NCI-H82 treated with DMSO at 0.1 percent for 48 hours (cell line): ENCODE results near the gene MARCHF6.
"Not testable (repeated sequence)": the region's sequence is repeated elsewhere in the genome, so short reads cannot be mapped to it uniquely, and the experiment has no call there.

Experiments
- DNase-seq: peaks from one replicate; lab custom pipeline; 2025; ENCODE audit not compliant: unreplicated experiment; lab: John Stamatoyannopoulos, UW

Gene MARCHF6

GRCh38 chr5:10353241-10354047 lies at the start of gene MARCHF6:
Gene MARCHF6 (plus strand): TSS chr5:10353695. CDS start chr5:10353899, 204 bp downstream.
- DNase-seq, result peak; percentile 68

GRCh38 chr5:10303699-10304170 lies 49.8 kb upstream of the MARCHF6 start:
- DNase-seq, result no peak

DNA sequence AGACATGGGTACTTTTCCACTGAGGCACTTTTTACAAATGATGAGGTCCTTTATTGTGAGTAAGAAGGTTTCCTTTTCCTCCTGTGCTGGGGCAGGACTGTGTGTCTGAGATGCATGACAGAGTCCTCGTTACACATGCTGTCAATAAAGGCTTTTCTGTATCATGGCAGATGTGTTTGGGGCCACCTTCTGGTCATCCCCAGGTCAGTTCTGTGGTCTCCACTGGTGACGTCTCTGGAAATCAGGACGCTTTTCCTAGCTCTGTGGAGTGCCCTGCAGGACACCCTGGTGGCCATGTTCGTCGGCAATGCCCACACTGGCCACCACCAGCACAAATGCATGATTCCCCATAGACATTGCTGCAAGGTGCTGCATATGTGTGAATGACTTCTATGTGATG lies 48.6 kb upstream of the MARCHF6 start:
- DNase-seq, result no peak

DNA sequence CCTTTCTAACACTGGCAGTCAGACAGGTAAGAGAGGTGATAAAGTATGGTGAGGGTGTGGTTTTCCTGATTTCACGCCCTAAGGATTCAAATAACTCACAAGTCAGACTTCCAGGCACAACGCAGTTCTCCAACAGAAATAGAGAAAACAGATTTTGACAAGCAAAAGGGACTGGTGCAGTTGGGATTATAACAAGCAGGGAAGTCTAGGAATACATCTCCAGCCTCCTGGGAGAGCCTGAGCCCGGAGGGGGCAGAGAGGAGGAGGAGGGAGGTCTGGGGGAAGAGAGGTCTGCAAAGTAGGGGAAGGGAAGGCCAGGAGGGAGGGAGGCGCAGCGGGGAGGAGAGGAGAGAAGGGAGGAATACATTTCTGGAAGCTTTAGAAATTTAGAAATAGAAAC lies 47.4 kb upstream of the MARCHF6 start:
- DNase-seq, result no peak

DNA sequence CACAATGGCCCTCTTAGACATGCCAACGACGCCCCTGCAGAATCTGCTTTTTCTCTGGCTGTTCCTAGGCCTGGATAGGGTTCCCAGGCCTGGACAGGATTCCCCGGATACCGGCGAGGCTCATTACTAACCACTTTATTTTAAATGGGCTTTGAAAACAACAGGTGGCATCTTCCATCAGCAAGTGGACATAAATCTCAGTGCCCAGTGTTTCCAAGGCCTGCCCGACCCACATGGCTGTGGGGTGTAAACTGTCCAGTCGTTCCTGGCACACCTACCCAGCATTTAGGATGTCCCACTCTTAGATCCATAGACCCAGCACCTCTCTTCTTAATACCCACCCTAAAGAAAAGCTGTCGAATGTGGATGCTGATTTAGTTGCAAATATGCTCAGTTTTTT lies 46.7 kb upstream of the MARCHF6 start:
- DNase-seq, result no peak

DNA sequence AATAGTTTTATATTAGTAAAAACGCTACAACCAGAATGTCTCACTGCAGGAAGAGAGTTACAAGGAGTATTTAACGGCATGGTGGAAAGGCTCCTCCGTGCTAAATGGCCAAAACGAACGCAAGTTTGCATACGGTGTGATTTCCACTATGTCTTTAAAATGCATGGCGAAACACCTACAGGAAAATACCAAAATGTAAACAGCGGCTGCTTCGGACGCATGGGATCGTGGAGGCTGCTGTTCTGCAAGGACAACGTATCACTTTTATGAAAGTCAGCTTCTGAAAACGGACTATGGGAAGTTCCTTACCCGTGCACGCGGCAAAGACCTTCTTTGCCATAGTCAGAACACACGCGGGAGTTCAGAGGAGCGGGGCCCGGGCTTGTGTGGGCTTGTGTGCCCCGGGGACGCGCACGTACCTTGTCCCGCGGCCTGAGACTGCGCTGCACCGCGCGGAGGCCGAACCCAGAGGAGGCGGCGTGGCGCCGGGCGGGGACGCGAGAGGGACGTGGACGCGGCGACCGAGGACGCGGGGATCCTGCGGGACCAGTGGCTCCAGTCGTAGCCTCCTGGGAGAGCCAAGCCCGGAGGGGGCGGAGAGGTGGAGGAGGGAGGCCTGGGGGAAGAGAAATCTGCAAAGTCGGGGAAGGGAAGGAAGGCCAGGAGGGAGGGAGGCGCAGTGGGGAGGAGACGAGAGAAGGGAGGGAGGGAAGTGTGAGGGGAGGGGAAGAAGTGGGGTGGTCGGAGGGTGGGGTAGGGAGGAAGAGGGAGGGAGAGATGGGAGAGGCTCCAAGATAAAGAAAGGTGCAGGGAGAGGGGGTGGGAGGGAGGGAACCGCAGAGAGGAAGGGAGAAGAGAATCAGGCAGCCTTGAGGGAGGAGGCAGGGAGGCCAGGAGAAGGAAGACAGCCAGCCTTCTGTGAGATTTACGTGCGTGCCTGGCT lies 46.0 kb upstream of the MARCHF6 start, which contains the start of gene CMBL:
Gene CMBL, minus strand, starts transcription at position 697 of the 943 bp plus-strand sequence. CDS start 17,140 bp downstream, outside the sequence.
- DNase-seq, result no peak

DNA sequence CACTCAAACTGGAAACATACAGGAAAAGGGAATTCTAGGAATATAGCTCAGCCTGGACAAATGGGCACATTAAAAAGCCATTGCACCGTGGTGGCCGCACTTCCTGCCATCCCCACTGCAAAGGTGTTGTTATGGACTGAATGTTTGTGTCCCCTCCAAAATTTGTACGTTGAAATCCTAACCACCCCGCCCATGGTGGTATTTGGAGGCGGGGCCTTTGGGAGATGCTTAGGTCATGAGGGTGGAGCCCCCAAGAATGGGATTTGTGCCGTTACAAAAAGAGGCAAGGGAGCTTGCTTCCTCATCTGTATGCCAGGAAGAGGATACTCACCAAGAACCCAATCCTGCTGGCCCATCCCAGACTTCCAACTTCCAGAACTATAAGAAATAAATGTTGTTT lies 44.7 kb upstream of the MARCHF6 start:
- DNase-seq, result no peak

DNA sequence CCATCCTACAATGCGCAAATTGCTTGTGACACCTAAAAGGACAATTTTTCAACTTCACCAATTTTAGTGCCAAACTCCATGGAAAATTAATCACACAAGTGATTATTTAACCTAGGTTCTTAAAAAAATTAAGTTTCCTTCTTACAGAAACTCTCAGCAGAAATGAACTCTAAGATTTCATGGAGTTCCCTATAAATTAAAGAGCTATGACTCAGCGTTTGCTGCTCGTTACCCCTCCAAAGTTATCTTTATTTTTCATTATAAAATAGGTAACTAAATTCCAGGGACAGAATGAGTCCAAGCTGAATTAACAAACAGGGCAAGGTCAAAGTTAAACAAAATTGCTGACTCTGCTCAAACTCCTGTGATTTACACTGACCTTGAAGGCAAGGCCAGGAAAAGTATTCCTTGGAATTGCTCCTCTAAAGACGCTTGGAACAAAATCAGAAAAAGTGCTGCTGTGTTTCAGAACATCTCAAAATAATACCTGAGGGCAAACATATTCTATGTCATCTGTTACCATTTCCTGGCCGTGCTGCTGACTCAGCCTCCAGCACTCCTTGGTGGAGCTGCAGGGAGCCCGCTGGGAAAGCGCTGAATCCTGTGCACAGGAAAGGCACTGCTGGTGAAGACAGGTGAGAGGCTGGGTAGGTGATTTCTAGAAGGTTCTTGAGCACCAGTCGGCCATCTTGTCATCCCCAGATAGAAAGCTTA lies 43.3 kb upstream of the MARCHF6 start:
- DNase-seq, result no peak

DNA sequence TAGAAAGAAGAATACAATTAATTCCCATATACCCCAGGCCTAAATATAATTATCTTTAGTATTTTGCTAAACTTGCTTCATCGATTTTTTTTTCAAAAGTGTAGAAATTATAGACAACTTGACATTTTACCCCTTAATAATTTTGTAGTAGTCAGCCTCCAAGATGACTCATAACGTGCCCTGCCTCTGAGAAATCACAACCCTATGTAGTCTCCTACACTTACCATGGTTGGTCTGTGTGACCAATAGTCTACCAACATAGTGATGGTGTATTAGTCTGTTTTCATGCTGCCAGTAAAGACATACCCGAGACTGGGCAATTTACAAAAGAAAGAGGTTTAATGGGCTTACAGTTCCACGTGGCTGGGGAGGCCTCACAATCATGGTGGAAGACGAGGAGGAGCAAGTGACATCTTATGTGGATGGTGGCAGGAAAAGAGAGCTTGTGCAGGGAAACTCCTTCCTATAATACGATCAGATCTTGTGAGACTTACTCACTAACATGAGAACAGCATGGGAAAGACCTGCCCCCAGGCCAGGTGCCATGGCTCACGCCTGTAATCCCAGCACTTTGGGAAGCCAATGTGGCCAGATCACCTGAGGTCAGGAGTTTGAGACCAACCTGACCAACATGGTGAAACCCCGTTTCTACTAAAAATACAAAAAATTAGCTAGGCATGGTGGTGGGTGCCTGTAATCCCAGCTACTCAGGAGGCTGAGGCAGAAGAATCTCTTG lies 42.5 kb upstream of the MARCHF6 start:
- not testable (repeated sequence) for DNase-seq

GRCh38 chr5:10311595-10312425 lies 41.7 kb upstream of the MARCHF6 start:
- no peak for DNase-seq

DNA sequence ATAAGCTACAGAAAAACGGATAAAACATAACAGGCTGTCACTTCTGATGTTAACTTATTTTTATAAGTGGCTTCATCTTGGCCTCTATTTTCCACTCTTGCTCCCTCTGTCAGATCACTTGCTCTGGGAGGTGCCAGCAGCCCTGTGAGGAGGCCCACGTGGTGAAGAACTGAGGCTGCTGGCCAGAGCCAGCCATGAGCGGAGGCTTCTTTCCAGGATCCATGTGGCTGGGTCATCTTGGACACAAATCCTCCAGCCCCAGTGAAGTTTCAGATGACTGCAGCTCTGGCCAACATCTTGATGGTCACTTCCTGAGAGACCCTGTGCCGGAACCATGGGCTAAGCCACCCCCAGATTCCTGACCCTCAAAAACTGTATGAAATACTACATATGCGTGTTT lies 38.3 kb upstream of the MARCHF6 start:
- no peak for DNase-seq

DNA sequence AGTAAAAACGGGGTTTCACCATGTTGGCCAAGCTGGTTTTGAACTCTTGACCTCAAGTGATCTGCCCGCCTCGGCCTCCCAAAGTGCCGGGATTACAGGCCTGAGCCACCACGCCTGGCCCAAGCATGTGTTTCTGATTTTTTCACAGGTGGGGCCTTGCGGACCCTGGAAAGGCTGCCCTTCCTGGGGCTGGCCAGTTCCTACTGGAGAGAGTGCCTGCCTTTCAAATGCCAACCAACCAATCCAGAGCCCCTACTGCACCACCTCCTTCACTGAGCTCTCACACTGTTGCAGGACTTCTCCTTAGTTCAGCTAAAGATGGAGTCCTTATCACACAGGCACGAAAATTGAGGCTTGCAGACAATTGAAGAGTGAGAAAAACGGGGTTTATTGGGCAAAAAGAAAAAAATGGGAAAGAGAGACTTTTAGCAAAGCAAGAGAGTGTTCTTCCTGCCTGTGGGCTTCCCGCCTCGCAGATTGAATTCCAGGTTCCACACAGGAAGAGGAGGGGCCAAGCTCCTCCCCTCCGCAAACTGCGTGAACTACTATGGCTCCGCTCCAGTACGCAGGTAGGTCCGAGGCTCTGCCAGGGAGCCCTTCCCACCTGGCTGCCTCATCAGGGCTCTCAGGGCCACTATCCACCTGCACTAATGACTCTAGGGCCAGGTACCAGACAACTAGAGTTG lies 37.5 kb upstream of the MARCHF6 start:
- no peak for DNase-seq

DNA sequence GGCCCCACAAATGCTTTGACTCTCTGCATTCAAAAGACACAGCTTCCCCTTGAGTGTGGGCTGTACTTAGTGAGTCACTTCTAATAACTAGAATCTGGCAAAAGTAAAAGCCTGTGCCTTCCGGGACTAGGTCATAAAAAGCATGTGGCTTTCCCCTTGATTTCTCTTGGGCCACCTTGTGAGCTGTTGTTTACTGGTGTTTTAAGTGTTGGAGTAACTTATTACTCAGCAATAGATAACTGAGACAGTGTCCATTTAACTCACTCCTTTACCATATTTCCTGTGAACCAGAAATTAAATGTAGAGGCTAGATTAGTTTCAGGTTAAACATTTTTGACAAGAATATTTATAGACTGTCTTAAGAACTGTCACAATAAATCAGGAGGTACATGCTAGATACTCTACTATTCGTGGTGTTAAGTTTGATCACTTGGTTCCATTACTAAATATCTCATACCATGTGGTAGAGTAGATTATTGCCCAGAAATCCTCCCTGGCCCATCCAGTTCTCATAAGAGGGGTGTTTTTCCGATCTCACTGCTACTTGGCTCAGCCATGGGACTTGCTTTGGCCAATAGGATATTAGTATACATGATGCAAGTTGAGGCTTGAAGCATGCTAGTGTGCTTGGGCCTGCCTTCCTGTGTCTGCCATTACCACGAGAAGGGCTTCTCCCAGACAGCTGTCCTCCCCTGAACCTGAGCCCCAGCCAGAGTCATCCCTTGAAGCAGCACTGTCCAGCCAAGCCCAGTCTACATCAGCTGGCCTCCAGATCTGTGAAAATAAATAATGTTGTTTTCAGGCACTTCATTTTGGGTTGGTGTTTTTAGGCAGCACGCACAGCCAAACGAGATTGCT lies 35.4 kb upstream of the MARCHF6 start:
- DNase-seq, result no peak

- DNase-seq, result no peak
Measured at GRCh38 chr5:10319202-10319851, 34.2 kb upstream of the MARCHF6 start.

DNA sequence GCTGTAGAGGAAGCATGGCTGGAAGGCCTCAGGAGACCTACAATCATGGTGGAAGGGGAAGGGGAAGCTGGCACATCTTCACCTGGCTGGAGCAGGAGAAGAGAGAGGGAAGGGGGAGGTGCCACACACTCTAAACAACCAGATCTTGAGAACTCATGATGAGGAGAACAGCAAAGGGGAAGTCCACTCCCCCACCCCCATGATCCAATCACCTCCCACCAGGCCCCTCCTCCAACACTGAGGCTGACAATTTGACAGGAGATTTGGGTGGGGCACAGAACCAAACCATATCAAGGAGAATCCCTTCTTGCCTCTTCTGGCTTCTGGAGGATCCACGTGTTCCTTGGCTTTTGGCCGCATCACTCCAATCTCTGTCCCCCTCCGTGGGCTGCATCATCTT lies 32.7 kb upstream of the MARCHF6 start:
- no peak for DNase-seq

DNA sequence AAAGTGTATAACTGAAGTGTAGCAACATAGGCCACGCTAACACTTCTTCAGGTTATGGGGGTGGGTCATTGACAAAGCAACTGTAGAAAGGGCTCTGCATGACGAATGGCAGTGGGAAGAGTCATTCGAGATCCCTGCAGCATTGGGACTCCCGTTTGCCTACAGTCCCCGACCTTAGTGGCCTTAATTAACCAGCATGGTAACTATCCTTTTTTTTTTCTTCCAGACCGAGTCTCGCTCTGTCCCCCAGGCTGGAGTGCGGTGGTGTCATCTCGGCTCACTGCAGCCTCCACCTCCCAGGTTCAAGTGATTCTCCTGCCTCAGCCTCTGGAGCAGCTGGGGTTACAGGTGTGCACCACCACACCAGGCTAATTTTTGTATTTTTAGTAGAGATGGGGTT lies 31.6 kb upstream of the MARCHF6 start:
- DNase-seq, result no peak
